PC-3 (cell line): ENCODE measurements around the gene AKAP9. TPM values are rescaled to one million over a fixed set of nuclear protein-coding genes. Genes with fewer than 3 reads are reported as not detected.

Experiments
- ATAC-seq: fragments of 200-7000 bp; cut with Tn5 transposase; 2 replicates; pipeline ENCODE4 v1.9.1; 2020; ENCODE audit warnings: mild to moderate bottlenecking, moderate library complexity
- BruUV-seq: library from RNA; stranded (reverse); fragments of 400-500 nt; replicated peaks from 2 replicates; lab custom pipeline; 2021; lab: Mats Ljungman, UMichigan
- CTCF ChIA-PET: fragments of 300-600 bp; sonication (Branson Sonifier 250); formaldehyde crosslinking; loops from one replicate; lab custom pipeline; 2022; ENCODE audit warnings: antibody characterized with exemption; lab: Charles Lee
- POLR2A ChIA-PET: fragments of 300-600 bp; sonication (Branson Sonifier 250); formaldehyde crosslinking; loops from one replicate; lab custom pipeline; 2022; ENCODE audit warnings: antibody characterized with exemption; ENCODE audit not compliant: unreplicated experiment; lab: Charles Lee
- DNase-seq: peaks from one replicate; pipeline ENCODE4 v3.0.0-alpha.2; 2015
- H2AFZ ChIP-seq: fragments of 300-600 bp; sonication (generic); 2 replicates; pipeline ENCODE4 v1.6.0; 2016; ENCODE audit warnings: antibody characterized with exemption, low read length
- H3F3A ChIP-seq: fragments of 300-600 bp; sonication (generic); one replicate; pipeline ENCODE4 v1.6.0; 2017; ENCODE audit warnings: antibody characterized with exemption, low read length, control low read depth, mild to moderate bottlenecking; ENCODE audit not compliant: unreplicated experiment
- H3K27ac ChIP-seq: fragments of 300-600 bp; sonication (generic); 2 replicates; pipeline ENCODE4 v1.5.1; 2016; ENCODE audit warnings: mild to moderate bottlenecking, low read length
- H3K27me3 ChIP-seq: fragments of 300-600 bp; sonication (generic); 2 replicates; pipeline ENCODE4 v1.6.1; 2016; ENCODE audit warnings: low read length, mixed read lengths
- H3K36me3 ChIP-seq: fragments of 300-600 bp; sonication (generic); 2 replicates; pipeline ENCODE4 v1.6.1; 2016; ENCODE audit warnings: low read depth, mixed run types, low read length, mixed read lengths
- H3K4me1 ChIP-seq: fragments of 300-600 bp; sonication (generic); 2 replicates; pipeline ENCODE4 v1.5.1; 2016; ENCODE audit warnings: low read length; ENCODE audit not compliant: insufficient read depth
- H3K4me2 ChIP-seq: fragments of 300-600 bp; sonication (generic); 2 replicates; pipeline ENCODE4 v1.6.0; 2016; ENCODE audit warnings: low read length
- H3K4me3 ChIP-seq: fragments of 300-600 bp; sonication (generic); 2 replicates; pipeline ENCODE4 v1.5.1; 2016; ENCODE audit warnings: mild to moderate bottlenecking, low read length, mixed read lengths
- H3K79me2 ChIP-seq: fragments of 300-600 bp; sonication (generic); 2 replicates; pipeline ENCODE4 v1.6.1; 2017; ENCODE audit warnings: low read length, mixed read lengths
- H3K9ac ChIP-seq: fragments of 300-600 bp; sonication (generic); 2 replicates; pipeline ENCODE4 v1.6.0; 2016; ENCODE audit warnings: mild to moderate bottlenecking, low read length
- H3K9me2 ChIP-seq: fragments of 300-600 bp; sonication (generic); replicated peaks from 2 replicates; pipeline ENCODE4 v1.6.1; 2016; ENCODE audit warnings: mixed run types, low read length, mixed read lengths
- H3K9me3 ChIP-seq: fragments of 300-600 bp; sonication (generic); 2 replicates; pipeline ENCODE4 v1.6.1; 2016; ENCODE audit warnings: low read length, mixed read lengths
- H4K20me1 ChIP-seq: fragments of 300-600 bp; sonication (generic); 2 replicates; pipeline ENCODE4 v1.6.1; 2016; ENCODE audit warnings: low read length, mixed read lengths
- EZH2 ChIP-seq: fragments of 300-600 bp; sonication (generic); IDR thresholded peaks from one replicate; pipeline ENCODE4 v1.6.1; 2017; ENCODE audit warnings: antibody characterized with exemption, mild to moderate bottlenecking, low read length; ENCODE audit not compliant: unreplicated experiment
- EZH2phosphoT487 ChIP-seq: fragments of 300-600 bp; sonication (generic); IDR thresholded peaks from 2 replicates; pipeline ENCODE4 v1.6.1; 2018; ENCODE audit warnings: mild to moderate bottlenecking, antibody characterized with exemption, low read length, borderline replicate concordance
- intact Hi-C: fragments of 100-400 bp; cut with micrococcal nuclease; formaldehyde crosslinking; loops from 2 replicates; pipeline ENCODE4 v1.9.0; 2023
- total RNA-seq: library from RNA; depleted of rRNA; stranded (reverse); fragments of >200 nt; gene quantifications from 2 replicates; pipeline ENCODE4 v1.2.3, GENCODE V29; 2014
- TF ChIP-seq, protein P1 (sequence below): fragments of 300-600 bp; sonication (generic); conservative IDR thresholded peaks from 2 replicates; pipeline ENCODE4 v1.5.1; 2017; ENCODE audit warnings: antibody characterized with exemption, low read depth, mild to moderate bottlenecking, low read length

Gene AKAP9
- total RNA-seq, 1 experiment from 2014 or later: 24.9 TPM

DNA sequence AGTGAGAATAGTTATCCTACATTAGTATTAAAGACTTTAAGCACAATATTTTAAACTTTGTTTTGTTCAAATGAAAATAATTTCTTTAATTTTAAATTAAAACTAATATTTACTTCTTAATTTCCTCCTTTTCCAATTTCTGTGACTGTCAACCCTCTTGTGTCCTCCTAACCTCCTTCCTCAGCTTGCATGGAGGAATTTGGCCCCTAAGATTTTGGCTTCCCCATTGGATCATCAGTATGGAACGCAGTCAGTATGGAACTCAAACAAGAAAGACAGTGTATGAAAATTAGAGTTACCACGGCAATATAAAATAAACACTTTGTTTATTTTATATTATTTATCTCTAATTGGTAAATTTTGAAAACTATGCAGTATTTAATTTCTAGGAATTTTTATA lies 102.4 kb downstream of the AKAP9 start:
- Histone ChIP-seq H3F3A (no peaks in the 10 kb centered on the region), H3K27me3 (no peaks in the 10 kb centered on the region), H3K4me2 (no peak overlapping the region), H3K27ac (no peak overlapping the region), H3K79me2 (no peaks in the 10 kb centered on the region), H3K9me2 (no peaks in the 10 kb centered on the region), H4K20me1 (no peaks in the 10 kb centered on the region), H2AFZ (no peak overlapping the region), H3K36me3 (peaks cover 12% of the 10 kb centered on the region), H3K4me1 (no peaks in the 10 kb centered on the region), H3K9me3 (no peaks in the 10 kb centered on the region), H3K4me3 (no peak overlapping the region), H3K9ac (no peak overlapping the region)
- POLR2A ChIA-PET: no interaction called here
- no TSS peak for BruUV-seq
- intact Hi-C loops: no loop called here
- no peak for TF ChIP-seq EZH2phosphoT487
- TF ChIP-seq, protein P1, sequence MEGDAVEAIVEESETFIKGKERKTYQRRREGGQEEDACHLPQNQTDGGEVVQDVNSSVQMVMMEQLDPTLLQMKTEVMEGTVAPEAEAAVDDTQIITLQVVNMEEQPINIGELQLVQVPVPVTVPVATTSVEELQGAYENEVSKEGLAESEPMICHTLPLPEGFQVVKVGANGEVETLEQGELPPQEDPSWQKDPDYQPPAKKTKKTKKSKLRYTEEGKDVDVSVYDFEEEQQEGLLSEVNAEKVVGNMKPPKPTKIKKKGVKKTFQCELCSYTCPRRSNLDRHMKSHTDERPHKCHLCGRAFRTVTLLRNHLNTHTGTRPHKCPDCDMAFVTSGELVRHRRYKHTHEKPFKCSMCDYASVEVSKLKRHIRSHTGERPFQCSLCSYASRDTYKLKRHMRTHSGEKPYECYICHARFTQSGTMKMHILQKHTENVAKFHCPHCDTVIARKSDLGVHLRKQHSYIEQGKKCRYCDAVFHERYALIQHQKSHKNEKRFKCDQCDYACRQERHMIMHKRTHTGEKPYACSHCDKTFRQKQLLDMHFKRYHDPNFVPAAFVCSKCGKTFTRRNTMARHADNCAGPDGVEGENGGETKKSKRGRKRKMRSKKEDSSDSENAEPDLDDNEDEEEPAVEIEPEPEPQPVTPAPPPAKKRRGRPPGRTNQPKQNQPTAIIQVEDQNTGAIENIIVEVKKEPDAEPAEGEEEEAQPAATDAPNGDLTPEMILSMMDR: no peak
- no peak for TF ChIP-seq EZH2
- ATAC-seq (no peak), DNase-seq (no peak)
- CTCF ChIA-PET: no interaction called here

DNA sequence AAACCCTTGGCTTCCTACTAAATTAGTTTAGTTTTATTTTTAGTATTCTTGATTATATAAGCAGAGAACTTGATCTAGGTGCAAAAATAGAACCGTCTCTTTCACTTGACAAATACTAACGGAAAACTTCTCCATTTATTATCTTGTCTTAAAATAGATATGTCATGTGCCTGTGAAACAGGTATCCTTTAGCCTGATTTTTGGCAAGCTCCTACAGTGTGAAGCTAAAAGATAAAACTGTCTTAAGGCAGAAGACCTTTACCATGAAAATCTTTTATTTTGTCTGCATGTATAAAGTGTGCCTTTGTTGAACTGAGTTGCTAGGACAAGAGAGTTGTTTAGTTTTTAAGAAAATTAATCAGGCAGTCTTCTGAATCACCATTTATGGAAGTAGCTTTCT lies 103.0 kb downstream of the AKAP9 start:
- intact Hi-C loops: no loop called here
- no peak overlapping the region for H2AFZ ChIP-seq
- H3F3A ChIP-seq: no peaks in the 10 kb centered on the region
- H3K79me2 ChIP-seq: no peaks in the 10 kb centered on the region
- no peaks in the 10 kb centered on the region for H3K4me1 ChIP-seq
- H3K9me3 ChIP-seq: no peaks in the 10 kb centered on the region
- H3K4me3 ChIP-seq: no peak overlapping the region
- ATAC-seq (no peak), DNase-seq (no peak)
- BruUV-seq: no TSS peak
- no peaks in the 10 kb centered on the region for H3K9me2 ChIP-seq
- H3K9ac ChIP-seq: no peak overlapping the region
- H4K20me1 ChIP-seq: no peaks in the 10 kb centered on the region
- H3K4me2 ChIP-seq: no peak overlapping the region
- no peaks in the 10 kb centered on the region for H3K27me3 ChIP-seq
- ChIA-PET POLR2A (no interaction called here), CTCF (no interaction called here)
- H3K27ac ChIP-seq: no peak overlapping the region
- TF ChIP-seq, protein P1: no peak
- H3K36me3 ChIP-seq: peaks cover 12% of the 10 kb centered on the region

DNA sequence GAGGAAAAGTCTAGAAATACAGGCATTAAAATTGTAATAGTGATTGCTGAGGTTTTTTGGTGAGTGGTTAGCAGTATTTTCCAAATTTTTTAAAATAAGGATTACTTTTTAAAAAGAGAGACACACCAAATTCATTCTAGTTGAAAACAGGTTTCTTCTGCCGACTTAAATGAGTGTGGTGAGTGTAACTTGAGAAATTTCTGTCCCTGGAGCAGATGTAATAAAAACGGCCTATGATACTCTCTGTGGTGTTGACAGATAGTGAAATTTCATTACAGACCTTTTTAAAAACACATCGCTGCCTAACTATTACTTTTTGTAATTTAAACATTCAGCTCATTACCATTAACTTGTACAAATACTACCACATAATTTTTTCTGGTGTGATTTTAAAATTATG lies 103.5 kb downstream of the AKAP9 start:
- BruUV-seq: no TSS peak
- POLR2A ChIA-PET: no interaction called here

More for the DNA sequence above, 103.5 kb downstream of the AKAP9 start:
- no peaks in the 10 kb centered on the region for H3K4me1 ChIP-seq
- no peaks in the 10 kb centered on the region for H3K27me3 ChIP-seq
- TF ChIP-seq EZH2phosphoT487 (no peak), EZH2 (no peak)
- TF ChIP-seq, protein P1: no peak
- H4K20me1 ChIP-seq: no peaks in the 10 kb centered on the region
- no peak overlapping the region for H3K9ac ChIP-seq
- peaks cover 12% of the 10 kb centered on the region for H3K36me3 ChIP-seq
- DNase-seq: no peak
- intact Hi-C loops: no loop called here
- CTCF ChIA-PET: no interaction called here
- no peaks in the 10 kb centered on the region for H3K9me3 ChIP-seq
- no peaks in the 10 kb centered on the region for H3K9me2 ChIP-seq
- no peaks in the 10 kb centered on the region for H3F3A ChIP-seq
- no peak overlapping the region for H3K27ac ChIP-seq
- no peak overlapping the region for H3K4me2 ChIP-seq
- H3K79me2 ChIP-seq: no peaks in the 10 kb centered on the region
- no peak for ATAC-seq
- no peak overlapping the region for H3K4me3 ChIP-seq
- H2AFZ ChIP-seq: no peak overlapping the region
